Adrenal gland (tissue), 12 donors: ENCODE data around the gene LYRM4. TPM values are rescaled to one million over a fixed set of nuclear protein-coding genes. Genes with fewer than 3 reads are reported as not detected.

ENCODE experiments used
- DNase-seq, 7 donors: peaks; one replicate each; pipeline ENCODE4 v3.0.0-alpha.2; 2019 to 2020
- H3K27ac ChIP-seq, 5 donors: fragments of 200-600 bp; sonication (generic) in 4 of 5; 1 replicate in 3 of 5; 2 replicates in 2 of 5; pipeline versions ENCODE4 v1.5.1 to v1.8.0; 2016 to 2020; ENCODE audit warnings: mild to moderate bottlenecking in 1 of 5
- H3K27me3 ChIP-seq: fragments of 200-600 bp; 2 replicates; pipeline ENCODE4 v1.8.0; 2021
- H3K36me3 ChIP-seq, 2 donors: fragments of 200-600 bp; replicated peaks in 1 of 2; 1 replicate in 1 of 2; 2 replicates in 1 of 2; pipeline versions ENCODE4 v1.5.1 to v1.8.0; 2018 to 2022
- H3K4me1 ChIP-seq, 2 donors: fragments of 200-600 bp; replicated peaks in 1 of 2; 1 replicate in 1 of 2; 2 replicates in 1 of 2; pipeline versions ENCODE4 v1.5.1 to v1.8.0; 2018 to 2021
- H3K4me3 ChIP-seq, 4 donors: fragments of 200-600 bp; sonication (generic) in 3 of 4; one replicate each; pipeline ENCODE4 v1.5.1; 2016 to 2018
- H3K9me3 ChIP-seq, 3 donors: fragments of 200-600 bp; sonication (generic) in 1 of 3; replicated peaks in 1 of 3; 1 replicate in 2 of 3; 2 replicates in 1 of 3; pipeline versions ENCODE4 v1.5.1 to v1.8.0; 2016 to 2021
- POLR2A ChIP-seq, 2 donors: fragments of 450-650 bp; IDR thresholded peaks; one replicate each; pipeline ENCODE4 v1.6.1; 2017; ENCODE audit warnings: antibody characterized with exemption in 2 of 2, mild to moderate bottlenecking in 2 of 2, moderate library complexity in 1 of 2
- WGBS, 4 donors: extraction: QIAGEN DNeasy Blood & Tissue Kit in 2 of 4; methylation state at CpG; one replicate each; pipeline versions ENCODE4 v1.1.5 to v1.1.7; 2013 to 2017; 5-methylcytosine and 5-hydroxymethylcytosine counted together
- intact Hi-C, 2 donors: fragments of 100-400 bp; cut with DNase I; formaldehyde crosslinking; loops; one replicate each; pipeline versions ENCODE4 v1.14.1 to v1.15.0; 2022 to 2023
- polyA plus RNA-seq, 3 donors: library from polyadenylated mRNA; stranded (reverse); fragments of 200-250 nt in 2 of 3; fragments of 350-450 nt in 1 of 3; fragmentation: Illumina TruSeq in 1 of 3; extraction: RNeasy Lipid Tissue Mini Kit (QIAGEN cat#74804) in 1 of 3; gene quantifications; one replicate each; pipeline ENCODE4 v1.2.3, GENCODE V29; 2013 to 2014
- total RNA-seq, 9 donors: library from RNA; depleted of rRNA in 4 of 9; stranded (reverse); fragments of >200 nt in 4 of 9; fragments of 120-200 nt in 1 of 9; fragmentation: NEBNext Ultra II Directional in 1 of 9; extraction: Animal tissue kit (Norgen Biotek cat#: 25700) in 1 of 9; gene quantifications; one replicate each; pipeline versions ENCODE4 v1.1.0 to v1.2.4, GENCODE V29; 2013 to 2023
- TF ChIP-seq, protein P1 (sequence below), 6 experiments: fragments of 450-650 bp in 4 of 6; fragments of 200-600 bp in 2 of 6; sonication (generic) in 1 of 6; IDR thresholded peaks; 1 replicate in 5 of 6; 2 replicates in 1 of 6; pipeline versions ENCODE4 v1.5.1 to v1.8.0; 2016 to 2021; ENCODE audit warnings: antibody characterized with exemption in 6 of 6, mild to moderate bottlenecking in 2 of 6, moderate library complexity in 1 of 6
- donor health status: healthy with polysubstance abuse.
- donor health status: Bipolar disorder and iron deficiency.
- donor health status: DM: yes; HTN: yes; CAD: no.
- donor health status: DM: no; HTN: no; CAD: no.
- donor health status: DM: no; HTN: no; CAD: no.
- donor health status: DM: yes; HTN: yes; CAD: no.

The LYRM4 gene
- total and polyA plus RNA-seq, 12 donors = 16.1 to 65.1 (median 29.9) TPM

DNA sequence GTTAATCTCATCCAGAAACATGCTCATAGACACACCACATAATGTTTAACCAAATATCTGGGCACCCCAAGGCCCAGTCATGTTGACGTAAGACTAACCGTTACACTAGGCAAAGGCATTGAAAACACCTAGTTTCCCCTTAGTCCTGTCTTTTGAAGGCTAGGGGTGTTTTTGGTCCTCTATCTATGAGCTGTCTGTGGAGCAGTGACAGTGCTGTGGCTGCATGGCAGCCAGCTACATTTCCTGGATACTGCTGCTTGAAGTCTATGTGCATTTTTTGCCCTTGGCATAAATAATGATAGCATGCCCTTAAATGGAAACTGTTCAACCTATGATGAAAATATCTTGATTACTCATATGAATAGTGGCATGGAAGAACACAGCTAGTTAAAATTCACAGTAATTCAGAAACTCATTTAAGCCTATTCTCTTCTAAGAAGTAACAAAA is 19.2 kb upstream of the LYRM4 start:
- no peak overlapping the region for H3K27ac ChIP-seq
- no peak for DNase-seq
- H3K9me3 ChIP-seq = no peaks in the 10 kb centered on the region
- no peaks in the 10 kb centered on the region for H3K36me3 ChIP-seq
- WGBS, 4 donors = 95 to 100% (median 96%) methylated on average over 2 of the region's 2 CpGs
- TF ChIP-seq, protein P1, sequence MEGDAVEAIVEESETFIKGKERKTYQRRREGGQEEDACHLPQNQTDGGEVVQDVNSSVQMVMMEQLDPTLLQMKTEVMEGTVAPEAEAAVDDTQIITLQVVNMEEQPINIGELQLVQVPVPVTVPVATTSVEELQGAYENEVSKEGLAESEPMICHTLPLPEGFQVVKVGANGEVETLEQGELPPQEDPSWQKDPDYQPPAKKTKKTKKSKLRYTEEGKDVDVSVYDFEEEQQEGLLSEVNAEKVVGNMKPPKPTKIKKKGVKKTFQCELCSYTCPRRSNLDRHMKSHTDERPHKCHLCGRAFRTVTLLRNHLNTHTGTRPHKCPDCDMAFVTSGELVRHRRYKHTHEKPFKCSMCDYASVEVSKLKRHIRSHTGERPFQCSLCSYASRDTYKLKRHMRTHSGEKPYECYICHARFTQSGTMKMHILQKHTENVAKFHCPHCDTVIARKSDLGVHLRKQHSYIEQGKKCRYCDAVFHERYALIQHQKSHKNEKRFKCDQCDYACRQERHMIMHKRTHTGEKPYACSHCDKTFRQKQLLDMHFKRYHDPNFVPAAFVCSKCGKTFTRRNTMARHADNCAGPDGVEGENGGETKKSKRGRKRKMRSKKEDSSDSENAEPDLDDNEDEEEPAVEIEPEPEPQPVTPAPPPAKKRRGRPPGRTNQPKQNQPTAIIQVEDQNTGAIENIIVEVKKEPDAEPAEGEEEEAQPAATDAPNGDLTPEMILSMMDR (IDR thresholded peaks at IDR 0.05) = no peak
- TF ChIP-seq POLR2A (IDR thresholded peaks at IDR 0.05) = no peak
- intact Hi-C loops = no loop called here
- no peaks in the 10 kb centered on the region for H3K4me1 ChIP-seq
- H3K4me3 ChIP-seq = no peak overlapping the region
- no peaks in the 10 kb centered on the region for H3K27me3 ChIP-seq

DNA sequence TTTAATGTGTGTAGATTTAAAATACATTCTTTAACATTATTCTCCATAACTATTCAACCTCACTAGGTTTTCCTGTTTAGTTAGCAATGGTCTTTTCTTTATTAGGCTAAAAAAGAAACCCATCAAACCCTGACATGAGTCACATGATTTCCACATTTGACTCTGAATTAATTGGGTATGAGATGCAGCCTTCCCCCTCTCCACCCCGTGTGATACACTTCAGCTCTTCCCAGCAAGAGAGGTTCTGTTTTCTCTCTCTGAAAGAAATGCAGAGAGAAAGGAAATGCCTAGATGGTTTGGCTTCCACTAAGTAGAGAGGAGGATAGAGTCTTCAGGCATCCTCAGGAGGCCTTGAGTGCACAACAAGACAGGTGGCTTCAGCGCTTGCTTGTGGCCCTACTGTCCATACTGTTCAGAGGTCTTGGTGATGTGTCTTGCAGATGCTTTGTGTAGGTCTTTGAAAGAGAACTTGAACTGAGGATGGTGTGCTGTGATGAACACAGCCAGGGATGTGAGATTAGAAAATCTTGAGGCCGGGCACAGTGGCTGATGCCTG is 17.9 kb upstream of the LYRM4 start:
- Histone ChIP-seq H3K27me3 (no peaks in the 10 kb centered on the region), H3K4me3 (no peak overlapping the region), H3K27ac (no peak overlapping the region), H3K4me1 (no peaks in the 10 kb centered on the region), H3K36me3 (no peaks in the 10 kb centered on the region), H3K9me3 (no peaks in the 10 kb centered on the region)
- intact Hi-C loops = no loop called here
- WGBS, 4 donors = 86 to 93% (median 92%) methylated on average over 3 of the region's 3 CpGs
- TF ChIP-seq, protein P1 (IDR thresholded peaks at IDR 0.05) = no peak
- TF ChIP-seq POLR2A (IDR thresholded peaks at IDR 0.05) = no peak
- DNase-seq = no peak

DNA sequence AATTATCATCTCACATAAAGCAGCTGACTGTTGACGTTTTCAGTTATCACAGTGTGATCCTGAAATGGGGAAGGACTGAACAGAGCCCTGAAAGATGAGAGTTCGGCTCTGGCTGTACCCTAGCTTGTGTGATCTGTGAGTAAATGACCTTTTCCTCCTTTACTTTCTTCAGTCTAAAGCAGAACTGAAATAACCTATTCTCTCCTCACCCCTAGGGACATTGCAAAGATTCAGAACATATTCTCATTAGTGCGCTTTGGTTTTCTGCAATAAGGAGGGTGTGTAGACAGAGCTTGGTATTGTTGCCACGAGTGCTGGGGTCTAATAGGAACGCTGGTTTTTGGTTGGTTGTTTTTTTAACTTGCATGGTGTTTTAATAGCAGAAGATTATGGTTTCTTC is 17.3 kb upstream of the LYRM4 start:
- no peak for TF ChIP-seq POLR2A (IDR thresholded peaks at IDR 0.05)
- TF ChIP-seq, protein P1 (IDR thresholded peaks at IDR 0.05) = no peak
- Histone ChIP-seq H3K4me3 (no peak overlapping the region), H3K4me1 (no peaks in the 10 kb centered on the region), H3K36me3 (no peaks in the 10 kb centered on the region), H3K9me3 (no peaks in the 10 kb centered on the region), H3K27ac (no peak overlapping the region), H3K27me3 (no peaks in the 10 kb centered on the region)
- no peak for DNase-seq
- WGBS, 4 donors = 84 to 91% (median 88%) methylated on average over 5 of the region's 5 CpGs
- intact Hi-C loops = no loop called here

DNA sequence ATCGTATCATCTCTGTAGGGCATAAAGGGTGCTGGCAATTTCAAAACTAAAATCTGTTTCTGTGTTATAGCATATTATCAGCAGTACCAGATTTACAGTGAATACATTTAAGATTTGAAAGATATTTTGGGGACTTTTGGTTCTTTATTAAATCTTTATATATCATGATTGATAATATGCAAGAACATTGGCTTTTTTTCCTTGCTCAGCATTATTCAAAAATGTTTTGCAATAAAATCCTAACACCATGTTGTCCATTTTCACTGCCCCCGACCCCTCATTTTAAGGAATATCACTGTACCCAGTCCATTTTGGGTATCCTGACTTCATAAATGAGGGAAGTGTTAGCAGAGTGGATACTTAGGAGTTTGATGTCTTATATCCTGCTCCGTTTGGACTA is 16.8 kb upstream of the LYRM4 start:
- H3K4me1 ChIP-seq = no peaks in the 10 kb centered on the region
- intact Hi-C loops = no loop called here
- no peaks in the 10 kb centered on the region for H3K27me3 ChIP-seq
- DNase-seq = no peak
- H3K4me3 ChIP-seq = no peak overlapping the region
- H3K36me3 ChIP-seq = no peaks in the 10 kb centered on the region
- 85 to 94% (median 89%) methylated on average over 3 of the region's 3 CpGs for WGBS, 4 donors
- H3K9me3 ChIP-seq = no peaks in the 10 kb centered on the region
- H3K27ac ChIP-seq = no peak overlapping the region
- TF ChIP-seq, protein P1 (IDR thresholded peaks at IDR 0.05) = no peak
- no peak for TF ChIP-seq POLR2A (IDR thresholded peaks at IDR 0.05)
